Thoracic aorta (tissue), 2 donors: Measurements from ENCODE around the gene WIPF2. TPM values are rescaled to one million over a fixed set of nuclear protein-coding genes. Genes with fewer than 3 reads are reported as not detected.

Experiments
- ATAC-seq: fragments of 150-250 bp; one replicate; pipeline ENCODE4 v1.8.0; 2017; ENCODE audit warnings: low read depth; ENCODE audit not compliant: insufficient number of reproducible peaks, low FRiP score
- DNase-seq: peaks from one replicate; pipeline ENCODE4 v3.0.0-alpha.2; 2020; ENCODE audit warnings: low spot score
- H3K27ac ChIP-seq, 2 donors: fragments of 200-600 bp; sonication (generic); 1 replicate in 1 of 2; 2 replicates in 1 of 2; pipeline ENCODE4 v1.5.1; 2016; ENCODE audit warnings: mild to moderate bottlenecking in 2 of 2, moderate library complexity in 2 of 2
- H3K27me3 ChIP-seq: fragments of 200-600 bp; sonication (generic); replicated peaks from 2 replicates; pipeline ENCODE4 v1.6.0; 2016; ENCODE audit warnings: mild to moderate bottlenecking; ENCODE audit not compliant: insufficient read depth
- H3K36me3 ChIP-seq: fragments of 200-600 bp; sonication (generic); one replicate; pipeline ENCODE4 v1.5.1; 2016
- H3K4me1 ChIP-seq, 2 donors: fragments of 200-600 bp; sonication (generic); 1 replicate in 1 of 2; 2 replicates in 1 of 2; pipeline versions ENCODE4 v1.5.1 to v1.6.0; 2016; ENCODE audit warnings: low read depth in 2 of 2, mild to moderate bottlenecking in 1 of 2; ENCODE audit not compliant: control insufficient read depth in 1 of 2
- H3K4me3 ChIP-seq: fragments of 200-600 bp; sonication (generic); 2 replicates; pipeline ENCODE4 v1.5.1; 2016; ENCODE audit warnings: mild to moderate bottlenecking
- H3K9me3 ChIP-seq: fragments of 200-600 bp; sonication (generic); 2 replicates; pipeline ENCODE4 v1.5.1; 2016
- CTCF ChIP-seq: fragments of 200-600 bp; sonication (generic); IDR thresholded peaks from one replicate; pipeline ENCODE4 v1.5.1; 2019; ENCODE audit warnings: antibody characterized with exemption
- total RNA-seq, 2 donors: library from RNA; depleted of rRNA; stranded (reverse); fragments of >200 nt; gene quantifications; one replicate each; pipeline versions ENCODE4 v1.1.0 to v1.2.3, GENCODE V29; 2016

WIPF2 gene
- total RNA-seq, 2 donors from 2014 or later = 8.9 to 14.0 TPM

GRCh38 chr17:40319651-40320540 lies 100.8 kb downstream of the WIPF2 start:
- no peak for DNase-seq
- Histone ChIP-seq H3K4me1 (peaks cover 77 to 91% of the 10 kb centered on the region in 2 donors), H3K27me3 (no peaks in the 10 kb centered on the region), H3K27ac (peak overlapping the region; percentile 84 to 91), H3K9me3 (no peaks in the 10 kb centered on the region), H3K4me3 (peak overlapping the region; percentile 99), H3K36me3 (no peaks in the 10 kb centered on the region)
- ATAC-seq = no peak
- TF ChIP-seq CTCF = no peak

DNA sequence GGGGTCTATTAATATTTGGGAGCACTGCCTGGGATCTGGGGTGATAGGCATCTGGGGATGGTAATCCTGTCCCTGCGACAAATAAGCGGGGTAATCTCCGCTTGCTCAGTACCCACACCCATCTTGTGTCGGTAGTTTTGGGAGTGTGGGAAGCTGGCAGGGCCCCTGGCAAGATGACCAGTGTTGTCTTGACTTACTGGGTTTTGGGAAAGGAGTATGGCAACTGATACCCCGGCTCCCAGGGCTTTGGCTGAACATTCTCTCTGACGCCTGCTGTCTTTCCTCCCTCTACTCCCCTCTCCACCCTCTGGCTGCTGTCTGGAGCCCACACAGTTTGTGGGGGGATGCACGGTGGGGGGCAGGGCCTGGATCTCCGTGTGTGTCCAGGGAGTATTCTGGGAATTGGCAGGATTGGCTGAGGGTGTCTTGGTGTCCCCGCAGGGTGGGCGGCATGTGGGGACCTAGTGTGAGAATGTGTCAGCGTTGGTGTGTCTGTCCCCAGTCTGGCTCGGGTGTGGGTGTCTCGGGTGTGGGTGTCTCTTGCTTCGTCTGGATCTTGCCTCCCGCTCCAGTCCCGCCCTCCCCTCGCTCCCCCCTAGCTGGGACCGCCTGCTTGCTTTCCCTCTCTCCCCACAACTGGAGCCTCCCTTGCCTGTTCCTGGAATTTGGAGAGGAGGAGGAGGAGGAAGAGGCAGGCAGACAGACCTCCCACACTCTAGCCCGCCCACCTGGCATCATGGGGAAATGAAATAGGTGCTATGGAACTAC lies 101.8 kb downstream of the WIPF2 start:
- no peak for TF ChIP-seq CTCF
- Histone ChIP-seq H3K27me3 (no peaks in the 10 kb centered on the region), H3K4me1 (peaks cover 75 to 91% of the 10 kb centered on the region in 2 donors), H3K9me3 (no peaks in the 10 kb centered on the region), H3K27ac (peak overlapping the region; percentile 84 to 91), H3K4me3 (peak overlapping the region; percentile 99), H3K36me3 (no peaks in the 10 kb centered on the region)
- DNase-seq (no peak), ATAC-seq (no peak)

DNA sequence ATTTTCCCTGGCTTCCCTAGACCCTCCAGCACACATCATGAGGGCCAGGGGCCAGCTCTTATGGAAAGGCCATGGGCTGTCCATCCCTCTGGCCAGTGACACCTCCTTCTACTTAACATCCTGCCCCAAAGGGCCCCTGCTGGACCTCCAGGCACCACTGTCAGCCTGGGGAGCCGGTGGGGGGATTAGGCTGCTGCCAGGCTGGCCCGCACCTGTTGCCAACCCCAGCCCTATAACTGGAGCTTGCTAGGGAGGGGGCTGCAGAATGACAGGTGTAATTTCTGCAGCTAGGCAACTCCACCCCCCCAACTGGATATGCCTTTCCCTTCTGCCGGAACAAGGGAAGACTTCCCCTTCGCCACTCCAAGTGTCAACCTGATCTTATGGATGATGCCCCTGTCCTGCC lies 102.4 kb downstream of the WIPF2 start:
- Histone ChIP-seq H3K27me3 (no peaks in the 10 kb centered on the region), H3K4me3 (peak overlapping the region; percentile 99), H3K9me3 (no peaks in the 10 kb centered on the region), H3K27ac (peak overlapping the region; percentile 84 to 91), H3K36me3 (no peaks in the 10 kb centered on the region), H3K4me1 (peaks cover 75 to 91% of the 10 kb centered on the region in 2 donors)
- DNase-seq (no peak), ATAC-seq (no peak)
- TF ChIP-seq CTCF = no peak

DNA sequence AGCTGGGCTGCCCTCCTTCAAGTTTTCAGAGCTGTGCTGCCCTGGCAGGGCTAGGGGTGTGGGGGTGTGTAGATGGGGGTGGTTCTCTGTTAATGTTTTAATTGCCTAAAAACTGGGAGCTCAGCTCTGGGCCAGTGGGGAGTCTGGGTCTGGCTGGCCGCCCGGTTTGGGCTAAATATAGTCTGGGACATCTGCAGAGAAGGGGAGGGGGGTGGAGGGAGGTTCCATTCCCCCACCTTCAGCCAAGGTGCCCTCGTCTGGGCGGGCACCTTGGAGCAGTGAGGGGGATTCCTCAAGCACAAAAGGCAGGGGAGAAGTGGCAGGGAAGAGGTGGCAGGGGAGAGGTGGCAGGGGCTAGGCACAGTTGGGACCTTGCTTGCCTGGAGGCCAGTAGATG lies 102.9 kb downstream of the WIPF2 start:
- H3K4me1 ChIP-seq = peaks cover 78 to 91% of the 10 kb centered on the region in 2 donors
- ATAC-seq = no peak
- no peaks in the 10 kb centered on the region for H3K27me3 ChIP-seq

More for the DNA sequence above, 102.9 kb downstream of the WIPF2 start:
- Histone ChIP-seq H3K4me3 (peak overlapping the region; percentile 99), H3K9me3 (no peaks in the 10 kb centered on the region), H3K36me3 (no peaks in the 10 kb centered on the region), H3K27ac (peak overlapping the region; percentile 84 to 91)
- no peak for TF ChIP-seq CTCF
- DNase-seq = no peak
